ENCODE data around the gene LRPAP1. TPM values are rescaled to one million over a fixed set of nuclear protein-coding genes. Genes with fewer than 3 reads are reported as not detected.

Gene LRPAP1
- total RNA-seq, 1 donor from 2014 or later: 68.5 TPM

- no peak overlapping the region for H3K27ac Mint-ChIP-seq (ENCODE audit: unreplicated experiment)
Observed at GRCh38 chr4:3501825-3502425, 30.3 kb downstream of the LRPAP1 start.

GRCh38 chr4:3501126-3501824 is 30.9 kb downstream of the LRPAP1 start:
- Mint-ChIP-seq H3K4me3 (ENCODE audit: unreplicated experiment) (no peak overlapping the region), H3K27me3 (ENCODE audit: unreplicated experiment) (peaks cover 4% of the 10 kb centered on the region), H3K36me3 (ENCODE audit: unreplicated experiment) (no peaks in the 10 kb centered on the region), H3K9me3 (ENCODE audit: unreplicated experiment) (peaks cover 3% of the 10 kb centered on the region), H3K27ac (ENCODE audit: unreplicated experiment) (no peak overlapping the region), H3K4me1 (ENCODE audit: low read depth, unreplicated experiment) (peaks cover 3% of the 10 kb centered on the region)
- no peak for DNase-seq
- TF ChIP-seq CTCF (IDR thresholded peaks at IDR 0.05; ENCODE audit: partially characterized antibody, unreplicated experiment): no peak

More at GRCh38 chr4:3501825-3502425, 30.3 kb downstream of the LRPAP1 start:
- Mint-ChIP-seq H3K4me3 (ENCODE audit: unreplicated experiment) (no peak overlapping the region), H3K27me3 (ENCODE audit: unreplicated experiment) (peaks cover 3% of the 10 kb centered on the region), H3K4me1 (ENCODE audit: low read depth, unreplicated experiment) (peaks cover 3% of the 10 kb centered on the region), H3K36me3 (ENCODE audit: unreplicated experiment) (no peaks in the 10 kb centered on the region), H3K9me3 (ENCODE audit: unreplicated experiment) (peaks cover 3% of the 10 kb centered on the region)
- no peak for DNase-seq
- TF ChIP-seq CTCF (IDR thresholded peaks at IDR 0.05; ENCODE audit: partially characterized antibody, unreplicated experiment): no peak

- Mint-ChIP-seq H3K4me3 (ENCODE audit: unreplicated experiment) (no peak overlapping the region), H3K4me1 (ENCODE audit: low read depth, unreplicated experiment) (peaks cover 3% of the 10 kb centered on the region)
Observed at GRCh38 chr4:3500634-3501101, 31.6 kb downstream of the LRPAP1 start.

GRCh38 chr4:3500111-3500510 is 32.1 kb downstream of the LRPAP1 start:
- no peaks in the 10 kb centered on the region for H3K36me3 Mint-ChIP-seq (ENCODE audit: unreplicated experiment)
- H3K9me3 Mint-ChIP-seq (ENCODE audit: unreplicated experiment): peaks cover 3% of the 10 kb centered on the region
- H3K27me3 Mint-ChIP-seq (ENCODE audit: unreplicated experiment): peaks cover 4% of the 10 kb centered on the region
- H3K27ac Mint-ChIP-seq (ENCODE audit: unreplicated experiment): no peak overlapping the region
- no peak overlapping the region for H3K4me3 Mint-ChIP-seq (ENCODE audit: unreplicated experiment)
- DNase-seq: no peak
- peaks cover 3% of the 10 kb centered on the region for H3K4me1 Mint-ChIP-seq (ENCODE audit: low read depth, unreplicated experiment)
- no peak for TF ChIP-seq CTCF (IDR thresholded peaks at IDR 0.05; ENCODE audit: partially characterized antibody, unreplicated experiment)

More at GRCh38 chr4:3500634-3501101, 31.6 kb downstream of the LRPAP1 start:
- H3K9me3 Mint-ChIP-seq (ENCODE audit: unreplicated experiment): peaks cover 3% of the 10 kb centered on the region
- DNase-seq: no peak
- no peaks in the 10 kb centered on the region for H3K36me3 Mint-ChIP-seq (ENCODE audit: unreplicated experiment)
- H3K27me3 Mint-ChIP-seq (ENCODE audit: unreplicated experiment): peaks cover 4% of the 10 kb centered on the region
- no peak for TF ChIP-seq CTCF (IDR thresholded peaks at IDR 0.05; ENCODE audit: partially characterized antibody, unreplicated experiment)
- H3K27ac Mint-ChIP-seq (ENCODE audit: unreplicated experiment): no peak overlapping the region

- Mint-ChIP-seq H3K27me3 (ENCODE audit: unreplicated experiment) (peaks cover 4% of the 10 kb centered on the region), H3K4me1 (ENCODE audit: low read depth, unreplicated experiment) (peaks cover 3% of the 10 kb centered on the region), H3K9me3 (ENCODE audit: unreplicated experiment) (peaks cover 3% of the 10 kb centered on the region), H3K27ac (ENCODE audit: unreplicated experiment) (no peak overlapping the region), H3K4me3 (ENCODE audit: unreplicated experiment) (no peak overlapping the region), H3K36me3 (ENCODE audit: unreplicated experiment) (no peaks in the 10 kb centered on the region)
- no peak for TF ChIP-seq CTCF (IDR thresholded peaks at IDR 0.05; ENCODE audit: partially characterized antibody, unreplicated experiment)
- no peak for DNase-seq
Observed at GRCh38 chr4:3499710-3500109, 32.5 kb downstream of the LRPAP1 start.

All from glutamatergic neuron (in vitro differentiated cells).